GM23338 (cell line): Measurements from ENCODE around the gene CLEC4E.
A peak's percentile ranks its signal among the peaks of the same experiment; 100 is the strongest.
"Not testable (repeated sequence)": the region's sequence is repeated elsewhere in the genome, so short reads cannot be mapped to it uniquely, and the experiment has no call there.

ENCODE experiments used
- CREB1 ChIP-seq: fragments of 250-450 bp; sonication (Bioruptor Pico); IDR thresholded peaks from 2 replicates; pipeline ENCODE4 v1.5.0; 2020; ENCODE audit warnings: low read depth, mild to moderate bottlenecking, moderate library complexity
- EZH2 ChIP-seq: fragments of 200-600 bp; sonication (generic); IDR thresholded peaks from one replicate; pipeline ENCODE4 v1.8.0; 2017; ENCODE audit warnings: antibody characterized with exemption, mild to moderate bottlenecking, low read depth; ENCODE audit not compliant: unreplicated experiment
- EZH2phosphoT487 ChIP-seq: fragments of 200-600 bp; sonication (generic); IDR thresholded peaks from one replicate; pipeline ENCODE4 v1.8.1; 2018; ENCODE audit warnings: antibody characterized with exemption; ENCODE audit not compliant: unreplicated experiment
- POLR2AphosphoS5 ChIP-seq: IDR thresholded peaks from 2 replicates; pipeline ENCODE4 v1.6.1; 2016; ENCODE audit warnings: antibody characterized with exemption, low read depth
- ZNF114 ChIP-seq: fragments of 250-450 bp; sonication (Bioruptor Pico); IDR thresholded peaks from 2 replicates; pipeline ENCODE4 v1.5.0; 2020; ENCODE audit warnings: mild to moderate bottlenecking, moderate library complexity
- TF ChIP-seq, protein P1 (sequence below), 2 experiments: fragments of 200-600 bp in 1 of 2; sonication (generic) in 1 of 2; conservative IDR thresholded peaks; 2 replicates each; pipeline versions ENCODE4 v1.5.1 to v1.6.1; 2016 to 2017; ENCODE audit warnings: antibody characterized with exemption in 2 of 2, low read depth in 2 of 2, mild to moderate bottlenecking in 2 of 2, moderate library complexity in 1 of 2
- TF ChIP-seq, protein P2 (sequence below): IDR thresholded peaks from one replicate; pipeline ENCODE4 v1.6.1; 2018; ENCODE audit warnings: antibody characterized with exemption; ENCODE audit not compliant: unreplicated experiment

DNA sequence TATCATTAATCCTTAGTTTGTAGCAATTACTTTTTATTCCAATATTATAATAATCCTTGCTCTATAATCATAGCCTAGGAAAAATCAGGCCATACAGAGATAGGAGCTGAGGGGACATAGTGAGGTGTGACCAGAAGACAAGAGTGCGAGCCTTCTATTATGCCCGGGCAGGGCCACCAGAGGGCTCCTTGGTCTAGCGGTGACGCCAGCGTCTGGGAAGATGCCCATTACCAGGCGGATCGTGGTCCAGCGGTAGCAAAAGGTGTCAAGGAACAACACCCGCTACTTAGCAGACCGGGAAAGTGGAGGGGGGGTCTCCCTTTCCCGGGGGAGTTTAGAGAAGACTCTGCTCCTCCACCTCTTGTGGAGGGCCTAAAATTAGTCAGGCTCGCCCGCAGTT, 43.8 kb upstream of the CLEC4E start:
- TF ChIP-seq, protein P1, sequence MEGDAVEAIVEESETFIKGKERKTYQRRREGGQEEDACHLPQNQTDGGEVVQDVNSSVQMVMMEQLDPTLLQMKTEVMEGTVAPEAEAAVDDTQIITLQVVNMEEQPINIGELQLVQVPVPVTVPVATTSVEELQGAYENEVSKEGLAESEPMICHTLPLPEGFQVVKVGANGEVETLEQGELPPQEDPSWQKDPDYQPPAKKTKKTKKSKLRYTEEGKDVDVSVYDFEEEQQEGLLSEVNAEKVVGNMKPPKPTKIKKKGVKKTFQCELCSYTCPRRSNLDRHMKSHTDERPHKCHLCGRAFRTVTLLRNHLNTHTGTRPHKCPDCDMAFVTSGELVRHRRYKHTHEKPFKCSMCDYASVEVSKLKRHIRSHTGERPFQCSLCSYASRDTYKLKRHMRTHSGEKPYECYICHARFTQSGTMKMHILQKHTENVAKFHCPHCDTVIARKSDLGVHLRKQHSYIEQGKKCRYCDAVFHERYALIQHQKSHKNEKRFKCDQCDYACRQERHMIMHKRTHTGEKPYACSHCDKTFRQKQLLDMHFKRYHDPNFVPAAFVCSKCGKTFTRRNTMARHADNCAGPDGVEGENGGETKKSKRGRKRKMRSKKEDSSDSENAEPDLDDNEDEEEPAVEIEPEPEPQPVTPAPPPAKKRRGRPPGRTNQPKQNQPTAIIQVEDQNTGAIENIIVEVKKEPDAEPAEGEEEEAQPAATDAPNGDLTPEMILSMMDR (conservative IDR thresholded peaks at IDR 0.05; ENCODE audit: low read depth in 2 of 2), result peak; percentile 38 to 58; a peak in 3 of 4 replicates
- TF ChIP-seq EZH2; ZNF114 (CRISPR knock-in tag); CREB1; EZH2phosphoT487; POLR2AphosphoS5: not testable (repeated sequence)
- TF ChIP-seq, protein P2, sequence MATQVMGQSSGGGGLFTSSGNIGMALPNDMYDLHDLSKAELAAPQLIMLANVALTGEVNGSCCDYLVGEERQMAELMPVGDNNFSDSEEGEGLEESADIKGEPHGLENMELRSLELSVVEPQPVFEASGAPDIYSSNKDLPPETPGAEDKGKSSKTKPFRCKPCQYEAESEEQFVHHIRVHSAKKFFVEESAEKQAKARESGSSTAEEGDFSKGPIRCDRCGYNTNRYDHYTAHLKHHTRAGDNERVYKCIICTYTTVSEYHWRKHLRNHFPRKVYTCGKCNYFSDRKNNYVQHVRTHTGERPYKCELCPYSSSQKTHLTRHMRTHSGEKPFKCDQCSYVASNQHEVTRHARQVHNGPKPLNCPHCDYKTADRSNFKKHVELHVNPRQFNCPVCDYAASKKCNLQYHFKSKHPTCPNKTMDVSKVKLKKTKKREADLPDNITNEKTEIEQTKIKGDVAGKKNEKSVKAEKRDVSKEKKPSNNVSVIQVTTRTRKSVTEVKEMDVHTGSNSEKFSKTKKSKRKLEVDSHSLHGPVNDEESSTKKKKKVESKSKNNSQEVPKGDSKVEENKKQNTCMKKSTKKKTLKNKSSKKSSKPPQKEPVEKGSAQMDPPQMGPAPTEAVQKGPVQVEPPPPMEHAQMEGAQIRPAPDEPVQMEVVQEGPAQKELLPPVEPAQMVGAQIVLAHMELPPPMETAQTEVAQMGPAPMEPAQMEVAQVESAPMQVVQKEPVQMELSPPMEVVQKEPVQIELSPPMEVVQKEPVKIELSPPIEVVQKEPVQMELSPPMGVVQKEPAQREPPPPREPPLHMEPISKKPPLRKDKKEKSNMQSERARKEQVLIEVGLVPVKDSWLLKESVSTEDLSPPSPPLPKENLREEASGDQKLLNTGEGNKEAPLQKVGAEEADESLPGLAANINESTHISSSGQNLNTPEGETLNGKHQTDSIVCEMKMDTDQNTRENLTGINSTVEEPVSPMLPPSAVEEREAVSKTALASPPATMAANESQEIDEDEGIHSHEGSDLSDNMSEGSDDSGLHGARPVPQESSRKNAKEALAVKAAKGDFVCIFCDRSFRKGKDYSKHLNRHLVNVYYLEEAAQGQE, result not testable (repeated sequence)
